Measurements from ENCODE around the gene HOXA5.

DNA sequence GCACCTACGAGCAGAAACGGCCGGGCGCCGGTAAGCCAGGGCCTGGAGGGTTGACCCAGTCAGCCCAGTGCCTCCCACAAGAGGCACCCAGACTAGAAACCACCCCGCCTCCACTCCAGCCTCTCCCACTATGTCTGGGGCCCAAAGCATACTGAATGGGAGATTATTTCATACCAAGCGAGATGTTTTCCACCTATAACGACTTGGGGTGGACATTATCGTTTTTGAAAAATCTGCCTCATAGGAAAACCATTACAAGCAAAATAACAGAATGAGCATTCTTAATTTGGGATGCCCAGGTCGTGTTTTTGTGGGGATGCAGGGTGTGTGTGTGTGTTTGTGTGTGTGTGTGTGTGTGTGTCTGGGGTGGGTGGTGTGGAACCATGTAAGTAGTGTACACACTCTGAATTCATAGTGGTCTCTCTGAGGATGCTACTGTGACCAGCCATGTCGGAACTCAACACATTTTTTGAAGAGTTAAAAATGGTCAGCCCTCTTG, 2.5 kb upstream of the HOXA5 start:
- TF ChIP-seq POLR2AphosphoS5 (IDR thresholded peaks at IDR 0.05): no peak
- TF ChIP-seq, protein P1, sequence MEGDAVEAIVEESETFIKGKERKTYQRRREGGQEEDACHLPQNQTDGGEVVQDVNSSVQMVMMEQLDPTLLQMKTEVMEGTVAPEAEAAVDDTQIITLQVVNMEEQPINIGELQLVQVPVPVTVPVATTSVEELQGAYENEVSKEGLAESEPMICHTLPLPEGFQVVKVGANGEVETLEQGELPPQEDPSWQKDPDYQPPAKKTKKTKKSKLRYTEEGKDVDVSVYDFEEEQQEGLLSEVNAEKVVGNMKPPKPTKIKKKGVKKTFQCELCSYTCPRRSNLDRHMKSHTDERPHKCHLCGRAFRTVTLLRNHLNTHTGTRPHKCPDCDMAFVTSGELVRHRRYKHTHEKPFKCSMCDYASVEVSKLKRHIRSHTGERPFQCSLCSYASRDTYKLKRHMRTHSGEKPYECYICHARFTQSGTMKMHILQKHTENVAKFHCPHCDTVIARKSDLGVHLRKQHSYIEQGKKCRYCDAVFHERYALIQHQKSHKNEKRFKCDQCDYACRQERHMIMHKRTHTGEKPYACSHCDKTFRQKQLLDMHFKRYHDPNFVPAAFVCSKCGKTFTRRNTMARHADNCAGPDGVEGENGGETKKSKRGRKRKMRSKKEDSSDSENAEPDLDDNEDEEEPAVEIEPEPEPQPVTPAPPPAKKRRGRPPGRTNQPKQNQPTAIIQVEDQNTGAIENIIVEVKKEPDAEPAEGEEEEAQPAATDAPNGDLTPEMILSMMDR (IDR thresholded peaks at IDR 0.05): no peak

All from esophagus muscularis mucosa (tissue), 3 donors.